NCI-H345 treated with DMSO at 0.1 percent for 48 hours (cell line): ENCODE measurements around the gene RIPPLY3.
"Not testable (repeated sequence)": the region's sequence is repeated elsewhere in the genome, so short reads cannot be mapped to it uniquely, and the experiment has no call there.

Source experiments
- DNase-seq: peaks from one replicate; lab custom pipeline; 2025; ENCODE audit not compliant: unreplicated experiment; lab: John Stamatoyannopoulos, UW

RIPPLY3 gene

GRCh38 chr21:37008724-37009123 lies 2.2 kb downstream of the RIPPLY3 start:
- peak; percentile 99 for DNase-seq

GRCh38 chr21:37009740-37010341 lies 3.3 kb downstream of the RIPPLY3 start:
- DNase-seq = peak; percentile 98

GRCh38 chr21:37017951-37018679 lies 11.6 kb downstream of the RIPPLY3 start:
- DNase-seq = no peak

- DNase-seq = no peak
Measured at GRCh38 chr21:37026499-37026898, 20.0 kb downstream of the RIPPLY3 start.

GRCh38 chr21:37028570-37028969 lies 22.1 kb downstream of the RIPPLY3 start:
- DNase-seq = no peak

GRCh38 chr21:37030864-37031263 lies 24.4 kb downstream of the RIPPLY3 start:
- DNase-seq = no peak

- no peak for DNase-seq
Measured at GRCh38 chr21:37032293-37032692, 25.8 kb downstream of the RIPPLY3 start.

GRCh38 chr21:37032877-37033471 lies 26.5 kb downstream of the RIPPLY3 start:
- no peak for DNase-seq

GRCh38 chr21:37034394-37034793 lies 27.9 kb downstream of the RIPPLY3 start:
- DNase-seq = not testable (repeated sequence)

- no peak for DNase-seq
Measured at GRCh38 chr21:37036177-37036576, 29.7 kb downstream of the RIPPLY3 start.

- DNase-seq = no peak
Measured at GRCh38 chr21:37039411-37040075, 33.0 kb downstream of the RIPPLY3 start.

- no peak for DNase-seq
Measured at GRCh38 chr21:37040212-37040611, 33.7 kb downstream of the RIPPLY3 start.

- DNase-seq = peak; percentile 60
Measured at GRCh38 chr21:37041706-37042271, 35.3 kb downstream of the RIPPLY3 start.

GRCh38 chr21:37043818-37044217 lies 37.3 kb downstream of the RIPPLY3 start:
- DNase-seq = no peak

- DNase-seq = no peak
Measured at GRCh38 chr21:37044643-37045042, 38.1 kb downstream of the RIPPLY3 start.

GRCh38 chr21:37045149-37045548 lies 38.6 kb downstream of the RIPPLY3 start:
- DNase-seq = no peak

- no peak for DNase-seq
Measured at GRCh38 chr21:37045556-37045955, 39.1 kb downstream of the RIPPLY3 start.

- DNase-seq = peak; percentile 76
Measured at GRCh38 chr21:37047079-37047478, 40.6 kb downstream of the RIPPLY3 start.

GRCh38 chr21:37049741-37050140 lies 43.2 kb downstream of the RIPPLY3 start:
- DNase-seq = not testable (repeated sequence)

- no peak for DNase-seq
Measured at GRCh38 chr21:37055271-37055855, 48.9 kb downstream of the RIPPLY3 start.

GRCh38 chr21:37057614-37058013 lies 51.1 kb downstream of the RIPPLY3 start:
- no peak for DNase-seq
